Caco-2 (cell line): ENCODE results near the gene RPN1. TPM values are rescaled to one million over a fixed set of nuclear protein-coding genes. Genes with fewer than 3 reads are reported as not detected.

ENCODE experiments used
- BruUV-seq: library from RNA; stranded (reverse); fragments of 400-500 nt; replicated peaks from 2 replicates; lab custom pipeline; 2021; lab: Mats Ljungman, UMichigan
- CTCF ChIA-PET: fragments of 300-600 bp; sonication (Branson Sonifier 250); formaldehyde crosslinking; loops from one replicate; lab custom pipeline; 2022; ENCODE audit warnings: antibody characterized with exemption; lab: Charles Lee
- POLR2A ChIA-PET: fragments of 300-600 bp; sonication (Branson Sonifier 250); formaldehyde crosslinking; loops from one replicate; lab custom pipeline; 2022; ENCODE audit warnings: antibody characterized with exemption; lab: Charles Lee
- DNase-seq, 2 experiments: peaks; one replicate each; pipeline versions ENCODE4 v3.0.0 to v3.0.0-alpha.2; 2020 to 2022
- H3K27me3 ChIP-seq: replicated peaks from 2 replicates; pipeline ENCODE4 v1.6.0; 2011; ENCODE audit warnings: low read length; ENCODE audit not compliant: control insufficient read depth, insufficient read depth
- H3K36me3 ChIP-seq: 2 replicates; pipeline ENCODE4 v1.5.1; 2011; ENCODE audit warnings: low read length; ENCODE audit not compliant: control insufficient read depth, insufficient read depth
- H3K4me1 ChIP-seq: fragments of 250-450 bp; sonication (Bioruptor Pico); 2 replicates; pipeline ENCODE4 v1.5.1; 2020; ENCODE audit warnings: mild to moderate bottlenecking
- H3K4me3 ChIP-seq: 2 replicates; pipeline ENCODE4 v1.5.1; 2011; ENCODE audit warnings: low read depth, mild to moderate bottlenecking, control low read depth, low read length
- H3K9me3 ChIP-seq: fragments of 250-450 bp; sonication (Bioruptor Pico); 2 replicates; pipeline ENCODE4 v1.5.1; 2020; ENCODE audit warnings: mild to moderate bottlenecking, moderate library complexity
- H3K27ac Mint-ChIP-seq: one replicate; pipeline ENCODE4 v1.8.0; 2022; ENCODE audit warnings: mixed read lengths; ENCODE audit not compliant: unreplicated experiment
- H3K27me3 Mint-ChIP-seq: one replicate; pipeline ENCODE4 v1.8.0; 2022; ENCODE audit warnings: mixed read lengths; ENCODE audit not compliant: insufficient read depth, unreplicated experiment
- H3K36me3 Mint-ChIP-seq: one replicate; pipeline ENCODE4 v1.8.0; 2022; ENCODE audit warnings: mild to moderate bottlenecking, mixed read lengths; ENCODE audit not compliant: insufficient read depth, unreplicated experiment
- H3K4me1 Mint-ChIP-seq: one replicate; pipeline ENCODE4 v1.8.0; 2022; ENCODE audit warnings: low read depth, mixed read lengths; ENCODE audit not compliant: unreplicated experiment
- H3K4me3 Mint-ChIP-seq: one replicate; pipeline ENCODE4 v1.8.0; 2022; ENCODE audit warnings: mild to moderate bottlenecking, moderate library complexity, mixed read lengths; ENCODE audit not compliant: unreplicated experiment
- H3K9me3 Mint-ChIP-seq: one replicate; pipeline ENCODE4 v1.8.0; 2022; ENCODE audit warnings: mixed read lengths; ENCODE audit not compliant: unreplicated experiment
- CTCF ChIP-seq, 2 experiments: fragments of 200-600 bp in 1 of 2; IDR thresholded peaks; 1 replicate in 1 of 2; 2 replicates in 1 of 2; pipeline versions ENCODE4 v1.5.1 to v1.8.0; 2011 to 2022; ENCODE audit warnings: antibody characterized with exemption in 1 of 2, control low read depth in 1 of 2, inconsistent platforms in 1 of 2, low read depth in 1 of 2, low read length in 1 of 2, mild to moderate bottlenecking in 1 of 2, moderate library complexity in 1 of 2; ENCODE audit not compliant: insufficient read depth in 1 of 2, severe bottlenecking in 1 of 2, unreplicated experiment in 1 of 2
- intact Hi-C: fragments of 100-400 bp; cut with micrococcal nuclease; formaldehyde crosslinking; loops from one replicate; pipeline ENCODE4 v1.10.0; 2022; ENCODE audit not compliant: unreplicated experiment
- total RNA-seq: library from RNA; stranded (reverse); gene quantifications from 2 replicates; pipeline ENCODE4 v1.2.3, GENCODE V29; 2022

The RPN1 gene
- total RNA-seq, 1 experiment from 2014 or later = 282 TPM

GRCh38 chr3:128619146-128619890 lies 31.3 kb downstream of the RPN1 start:
- Mint-ChIP-seq H3K27me3 (no peaks in the 10 kb centered on the region), H3K4me3 (peak overlapping the region; percentile 95), H3K4me1 (peaks cover 11% of the 10 kb centered on the region), H3K27ac (peak overlapping the region; percentile 94), H3K36me3 (peaks cover 62% of the 10 kb centered on the region), H3K9me3 (no peaks in the 10 kb centered on the region)
- no TSS peak for BruUV-seq
- Histone ChIP-seq H3K4me1 (no peaks in the 10 kb centered on the region), H3K4me3 (no peak overlapping the region), H3K27me3 (no peaks in the 10 kb centered on the region), H3K36me3 (no peaks in the 10 kb centered on the region; the same call in none of the 2 replicates), H3K9me3 (no peaks in the 10 kb centered on the region)
- ChIA-PET POLR2A (no interaction called here), CTCF (interaction anchor here (0.5 kb wide), 1 partner anchor 128 kb away, joined by 3 read pairs; no protein-coding TSS in a partner anchor)
- DNase-seq = no peak
- no peak for TF ChIP-seq CTCF (IDR thresholded peaks at IDR 0.05; ENCODE audit: insufficient read depth in 1 of 2, low read depth in 1 of 2, low read length in 1 of 2, severe bottlenecking in 1 of 2, unreplicated experiment in 1 of 2)
- intact Hi-C loops = no loop called here

- Mint-ChIP-seq H3K4me3 (peak overlapping the region; percentile 95), H3K36me3 (peaks cover 53% of the 10 kb centered on the region), H3K27me3 (no peaks in the 10 kb centered on the region), H3K9me3 (no peaks in the 10 kb centered on the region), H3K4me1 (peaks cover 11% of the 10 kb centered on the region), H3K27ac (peak overlapping the region; percentile 94)
- no peak for DNase-seq
- H3K36me3 ChIP-seq = no peaks in the 10 kb centered on the region; the same call in none of the 2 replicates
- TF ChIP-seq CTCF (IDR thresholded peaks at IDR 0.05; ENCODE audit: insufficient read depth in 1 of 2, low read depth in 1 of 2, low read length in 1 of 2, severe bottlenecking in 1 of 2, unreplicated experiment in 1 of 2) = no peak
- H3K9me3 ChIP-seq = no peaks in the 10 kb centered on the region
- H3K27me3 ChIP-seq = no peaks in the 10 kb centered on the region
- intact Hi-C loops = no loop called here
- peak overlapping the region; percentile 46 for H3K4me3 ChIP-seq
- no peaks in the 10 kb centered on the region for H3K4me1 ChIP-seq
- ChIA-PET POLR2A (interaction anchor here (1.4 kb wide), 1 partner anchor 32 kb away, joined by 3 read pairs; no protein-coding TSS in a partner anchor), CTCF (interaction anchor here (1.0 to 1.4 kb wide), 7 partner anchors 17 to 285 kb away, joined by 3 to 7 read pairs (median 3); partner anchors contain the start of genes ACAD9 and RPN1)
- BruUV-seq = no TSS peak
These were observed 32.3 kb downstream of the RPN1 start for GRCh38 chr3:128618398-128618726.

- H3K4me1 ChIP-seq = no peaks in the 10 kb centered on the region
- Mint-ChIP-seq H3K4me1 (peaks cover 11% of the 10 kb centered on the region), H3K27me3 (no peaks in the 10 kb centered on the region), H3K9me3 (no peaks in the 10 kb centered on the region), H3K27ac (peak overlapping the region; percentile 94), H3K4me3 (peak overlapping the region; percentile 95), H3K36me3 (peaks cover 48% of the 10 kb centered on the region)
- TSS peak; percentile 70 for BruUV-seq
- peak; percentile 93 to 95 for DNase-seq
- ChIA-PET CTCF (interaction anchor here (0.6 to 1.4 kb wide), 16 partner anchors 9 to 532 kb away, joined by 3 to 8 read pairs (median 3); partner anchors contain the start of genes ACAD9 and RPN1), POLR2A (interaction anchor here (0.6 to 1.4 kb wide), 2 partner anchors 32 to 96 kb away, joined by 3 read pairs; no protein-coding TSS in a partner anchor)
- H3K4me3 ChIP-seq = peak overlapping the region; percentile 46
- H3K27me3 ChIP-seq = no peaks in the 10 kb centered on the region
- intact Hi-C loops = no loop called here
- H3K9me3 ChIP-seq = no peaks in the 10 kb centered on the region
- peak; percentile 65 to 81 for TF ChIP-seq CTCF (IDR thresholded peaks at IDR 0.05; ENCODE audit: insufficient read depth in 1 of 2, low read depth in 1 of 2, low read length in 1 of 2, severe bottlenecking in 1 of 2, unreplicated experiment in 1 of 2)
- no peaks in the 10 kb centered on the region; the same call in none of the 2 replicates for H3K36me3 ChIP-seq
These were observed 32.8 kb downstream of the RPN1 start for GRCh38 chr3:128617557-128618397.
